Measurements from ENCODE around the gene TRABD.

TRABD gene

GRCh38 chr22:50183141-50183971 is 2.4 kb upstream of the TRABD start:
- ATAC-seq (ENCODE audit: low read depth) (no peak), DNase-seq (ENCODE audit: low spot score) (no peak)
- Histone ChIP-seq H3K9me3 (ENCODE audit: severe bottlenecking) (no peaks in the 10 kb centered on the region), H3K4me3 (ENCODE audit: severe bottlenecking) (no peak overlapping the region), H3K27me3 (ENCODE audit: insufficient read depth, poor library complexity, severe bottlenecking) (no peaks in the 10 kb centered on the region), H3K27ac (ENCODE audit: poor library complexity, severe bottlenecking) (no peak overlapping the region), H3K4me1 (ENCODE audit: insufficient read depth, poor library complexity, severe bottlenecking) (peaks cover 4% of the 10 kb centered on the region), H3K36me3 (ENCODE audit: low read depth) (peaks cover 6% of the 10 kb centered on the region; the same call in 1 of the 2 replicates)
- TF ChIP-seq CTCF (IDR thresholded peaks at IDR 0.05; ENCODE audit: poor library complexity, severe bottlenecking): no peak

DNA sequence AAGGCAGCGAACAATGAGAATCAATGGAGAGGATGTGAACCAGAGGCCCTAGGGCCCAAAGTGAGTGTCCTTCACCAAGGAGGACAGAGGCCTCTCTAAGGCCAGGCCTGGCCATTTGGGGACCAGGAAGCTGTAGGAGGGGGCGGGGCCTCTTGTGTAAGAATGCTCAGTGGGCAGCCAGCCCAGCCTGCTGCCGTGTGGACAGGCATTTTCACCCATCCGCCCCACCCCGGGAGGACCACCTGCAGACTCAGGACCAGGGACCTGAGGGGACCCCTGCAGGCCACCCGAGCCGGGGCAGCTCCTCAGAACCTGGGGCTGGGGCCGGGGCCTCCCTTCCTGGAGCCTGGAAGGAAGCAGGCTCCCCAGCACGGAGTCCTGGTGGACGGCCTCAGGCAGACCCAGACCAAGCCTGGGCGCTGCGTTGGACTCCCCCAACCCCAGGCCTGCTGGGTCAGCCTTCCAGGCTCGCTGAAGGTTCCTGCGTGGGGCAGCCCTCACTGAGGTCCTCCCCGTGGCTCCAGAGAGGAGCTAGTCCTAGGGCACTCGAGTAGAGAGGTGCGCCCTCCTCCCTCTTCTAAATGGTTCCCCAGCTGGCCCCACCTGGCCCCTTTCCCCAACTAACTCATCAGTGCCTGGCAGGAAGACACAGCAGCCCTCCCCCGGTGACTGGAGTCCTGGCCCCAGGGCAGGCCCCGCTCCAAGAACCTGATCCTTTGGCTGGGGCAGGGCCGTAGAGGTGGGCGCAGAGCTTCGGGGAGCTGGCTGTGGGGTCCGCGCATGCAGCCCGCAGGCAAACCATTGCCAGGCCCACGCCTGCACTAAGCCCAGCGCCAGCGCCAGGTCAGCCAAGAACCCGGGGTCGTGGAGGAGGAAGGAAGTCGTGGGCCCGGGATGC is 1.5 kb upstream of the TRABD start:
- H3K27ac ChIP-seq (ENCODE audit: poor library complexity, severe bottlenecking): no peak overlapping the region
- no peak overlapping the region for H3K4me3 ChIP-seq (ENCODE audit: severe bottlenecking)
- H3K9me3 ChIP-seq (ENCODE audit: severe bottlenecking): no peaks in the 10 kb centered on the region
- no peak for ATAC-seq (ENCODE audit: low read depth)
- no peak for TF ChIP-seq CTCF (IDR thresholded peaks at IDR 0.05; ENCODE audit: poor library complexity, severe bottlenecking)
- no peak for DNase-seq (ENCODE audit: low spot score)
- peaks cover 7% of the 10 kb centered on the region for H3K4me1 ChIP-seq (ENCODE audit: insufficient read depth, poor library complexity, severe bottlenecking)
- H3K36me3 ChIP-seq (ENCODE audit: low read depth): peaks cover 10% of the 10 kb centered on the region; the same call in 1 of the 2 replicates
- H3K27me3 ChIP-seq (ENCODE audit: insufficient read depth, poor library complexity, severe bottlenecking): no peaks in the 10 kb centered on the region

DNA sequence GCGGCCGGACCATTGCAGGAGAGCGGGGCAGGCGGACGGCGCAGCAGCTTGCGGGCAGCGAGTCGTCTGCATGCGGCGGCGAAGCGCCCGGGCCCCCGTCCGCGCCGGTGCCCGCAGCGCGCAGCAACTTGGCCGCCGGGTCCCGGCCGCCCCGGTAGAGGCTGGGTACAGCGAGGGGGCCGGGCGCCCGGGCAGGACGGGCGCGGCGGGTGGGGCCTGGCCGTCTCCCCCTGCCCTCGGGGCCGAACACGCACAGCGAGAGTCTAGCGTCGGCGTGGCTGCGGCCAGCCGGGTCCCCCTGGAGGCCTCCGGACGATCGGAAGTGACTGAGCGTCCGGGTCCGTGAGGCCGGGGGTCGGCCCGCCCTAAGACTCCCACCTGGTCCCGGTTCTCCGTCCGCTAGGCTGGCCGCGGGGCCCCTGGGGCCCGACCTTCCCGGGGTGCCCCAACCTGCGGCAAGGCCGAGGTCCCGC is 775 bp upstream of the TRABD start:
- peak overlapping the region; percentile 22 for H3K4me3 ChIP-seq (ENCODE audit: severe bottlenecking)
- ATAC-seq (ENCODE audit: low read depth): no peak
- TF ChIP-seq CTCF (IDR thresholded peaks at IDR 0.05; ENCODE audit: poor library complexity, severe bottlenecking): no peak

DNA sequence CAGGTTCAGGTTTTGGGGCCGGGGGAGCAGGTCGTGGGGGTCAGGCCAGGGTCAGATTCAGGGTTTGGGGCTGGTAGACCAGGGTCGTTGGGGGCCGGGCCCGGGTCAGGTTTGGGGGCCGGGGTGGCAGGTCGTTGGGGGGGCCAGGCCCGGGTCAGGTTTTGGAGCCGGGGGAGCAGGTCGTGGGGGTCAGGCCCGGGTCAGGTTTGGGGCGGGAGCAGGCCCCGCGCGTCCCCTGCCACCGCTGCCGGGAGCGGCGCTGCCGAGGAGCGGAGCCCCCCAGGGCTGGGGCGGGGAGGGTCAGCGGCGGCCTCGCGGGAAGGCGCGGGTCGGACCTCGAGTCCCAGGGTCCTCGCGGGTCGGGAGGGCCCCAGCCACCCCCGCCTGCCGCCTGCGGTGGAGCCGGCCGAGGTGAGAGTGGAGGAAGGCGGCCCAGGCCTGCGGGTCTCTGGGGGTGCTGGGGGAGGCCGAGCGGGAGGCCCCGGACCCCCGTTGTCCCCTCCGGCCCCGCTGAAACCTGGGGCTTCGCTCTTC is 535 bp downstream of the TRABD start:
- H3K4me3 ChIP-seq (ENCODE audit: severe bottlenecking): peak overlapping the region; percentile 58
- no peaks in the 10 kb centered on the region for H3K27me3 ChIP-seq (ENCODE audit: insufficient read depth, poor library complexity, severe bottlenecking)
- DNase-seq (ENCODE audit: low spot score) (no peak), ATAC-seq (ENCODE audit: low read depth) (no peak)
- H3K4me1 ChIP-seq (ENCODE audit: insufficient read depth, poor library complexity, severe bottlenecking): peaks cover 15% of the 10 kb centered on the region
- no peaks in the 10 kb centered on the region for H3K9me3 ChIP-seq (ENCODE audit: severe bottlenecking)
- H3K36me3 ChIP-seq (ENCODE audit: low read depth): peaks cover 10% of the 10 kb centered on the region; the same call in 1 of the 2 replicates
- TF ChIP-seq CTCF (IDR thresholded peaks at IDR 0.05; ENCODE audit: poor library complexity, severe bottlenecking): no peak
- peak overlapping the region; percentile 73 for H3K27ac ChIP-seq (ENCODE audit: poor library complexity, severe bottlenecking)

More for the DNA sequence above, 775 bp upstream of the TRABD start:
- H3K27ac ChIP-seq (ENCODE audit: poor library complexity, severe bottlenecking): no peak overlapping the region
- peaks cover 11% of the 10 kb centered on the region for H3K4me1 ChIP-seq (ENCODE audit: insufficient read depth, poor library complexity, severe bottlenecking)
- no peaks in the 10 kb centered on the region for H3K9me3 ChIP-seq (ENCODE audit: severe bottlenecking)
- no peaks in the 10 kb centered on the region for H3K27me3 ChIP-seq (ENCODE audit: insufficient read depth, poor library complexity, severe bottlenecking)
- no peak for DNase-seq (ENCODE audit: low spot score)
- H3K36me3 ChIP-seq (ENCODE audit: low read depth): peaks cover 10% of the 10 kb centered on the region; the same call in 1 of the 2 replicates

Data from RWPE2 (cell line).